Motor neuron (in vitro differentiated cells): Measurements from ENCODE around the gene TNKS2. TPM values are rescaled to one million over a fixed set of nuclear protein-coding genes. Genes with fewer than 3 reads are reported as not detected.
"Not testable (repeated sequence)": the region's sequence is repeated elsewhere in the genome, so short reads cannot be mapped to it uniquely, and the experiment has no call there.

Experiments
- ATAC-seq, 8 experiments: fragments of 200-7000 bp; cut with Tn5 transposase; replicated peaks in 6 of 8; 2 replicates each; pipeline ENCODE4 v1.8.0; 2021; ENCODE audit warnings: mild to moderate bottlenecking in 8 of 8, moderate library complexity in 8 of 8
- H3K27ac ChIP-seq, 2 donors: fragments of 250-450 bp; sonication (Bioruptor Pico); 2 replicates each; pipeline ENCODE4 v1.9.0; 2021; ENCODE audit warnings: antibody characterized with exemption in 2 of 2, mild to moderate bottlenecking in 2 of 2, moderate library complexity in 1 of 2
- H3K4me1 ChIP-seq, 2 donors: fragments of 250-450 bp; sonication (Bioruptor Pico); replicated peaks in 1 of 2; 2 replicates each; pipeline ENCODE4 v1.6.1; 2021; ENCODE audit warnings: antibody characterized with exemption in 2 of 2, mild to moderate bottlenecking in 2 of 2, moderate library complexity in 1 of 2
- H3K4me3 ChIP-seq, 5 donors: fragments of 250-450 bp; sonication (Bioruptor Pico); 2 replicates each; pipeline ENCODE4 v1.9.0; 2021; ENCODE audit warnings: antibody characterized with exemption in 5 of 5, mild to moderate bottlenecking in 5 of 5, moderate library complexity in 4 of 5
- WGBS, 10 experiments: fragments of 450-650 bp; shearing (Covaris generic); methylation state at CpG; one replicate each; pipeline ENCODE4 v1.0.0; 2022; 5-methylcytosine and 5-hydroxymethylcytosine counted together
- in situ Hi-C, 9 experiments: fragments of 400-800 bp; cut with MboI; loops; one replicate each; pipeline ENCODE4 v1.15.0; 2021; ENCODE audit warnings: low sequenced_read_pairs in 9 of 9, low pct_unique_long_range_greater_than_20kb in 2 of 9; ENCODE audit not compliant: unreplicated experiment in 9 of 9
- total RNA-seq, 8 experiments: library from RNA; unstranded; fragments of 300-600 nt; gene quantifications; 2 replicates each; pipeline versions ENCODE4 v1.2.3 to v1.2.4, GENCODE V29; 2022

Gene TNKS2
- total RNA-seq, 8 experiments from 2014 or later = 28.4 to 44.1 (median 34.2) TPM

DNA sequence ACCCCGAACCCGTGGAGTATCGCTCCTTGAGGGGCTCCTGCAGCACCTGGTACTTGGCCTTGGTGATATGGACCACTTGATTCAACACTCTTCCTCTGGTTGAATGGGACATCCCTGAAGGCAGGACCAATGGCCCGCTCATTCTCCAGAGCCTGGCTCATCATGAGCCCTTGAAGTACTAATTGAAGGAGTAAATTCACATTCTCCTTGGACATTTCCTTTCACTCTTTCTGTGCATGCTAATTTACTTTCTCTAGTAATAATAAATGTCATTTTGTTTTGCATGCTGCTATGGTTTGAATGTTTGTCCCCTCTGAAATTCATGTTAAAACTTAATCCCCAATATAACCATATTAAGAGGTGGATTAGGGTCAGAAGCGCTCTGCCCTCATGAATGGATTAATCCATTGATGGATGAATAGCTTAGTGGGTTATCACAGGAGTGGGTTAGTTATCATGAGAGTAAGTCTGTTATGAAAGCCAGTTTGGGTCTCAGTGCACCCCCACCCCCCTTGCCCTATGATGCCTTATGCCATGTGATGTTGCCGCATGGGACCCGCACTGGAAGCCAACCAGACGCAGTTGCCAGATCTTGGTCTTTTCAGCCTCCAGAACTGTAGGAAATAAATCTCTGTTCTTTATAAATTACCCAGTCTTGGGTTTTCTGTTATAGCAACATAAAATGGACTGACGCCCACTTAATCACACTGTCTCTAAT, 87.3 kb downstream of the TNKS2 start:
- Histone ChIP-seq H3K27ac (peak overlapping the region in 1 of 2 donors; percentile 88), H3K4me3 (no peak overlapping the region), H3K4me1 (peaks cover 29 to 35% of the 10 kb centered on the region in 2 donors)
- no peak for ATAC-seq
- whole genome bisulfite sequencing, 10 experiments = 89 to 100% (median 98%) methylated on average over 1 to 8 of the region's 9 CpGs; no CpG with 5 or more reads in 3 of the 10 experiments
- in situ Hi-C loops = loop anchor here in 1 of 9 experiments (25.0 kb wide), 1 partner anchor 473 kb away; the partner anchor contains the start of gene HECTD2

DNA sequence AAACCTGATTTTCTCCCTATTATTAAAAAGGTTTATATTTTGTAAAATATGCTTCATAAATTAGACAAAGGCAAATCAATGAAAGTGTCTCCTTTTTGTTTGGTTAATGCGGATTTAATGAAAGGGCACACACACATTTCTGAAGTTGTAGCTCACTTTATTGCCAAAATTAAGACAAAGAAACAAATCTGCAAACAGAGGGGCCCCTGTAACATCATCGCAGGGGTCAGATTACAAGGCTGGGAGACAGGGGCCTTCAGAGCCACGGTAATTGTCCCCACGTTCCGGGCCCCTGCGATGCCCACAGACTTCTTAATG, 88.7 kb downstream of the TNKS2 start:
- WGBS, 10 experiments = 5 to 100% (median 10%) methylated on average over 1 to 6 of the region's 6 CpGs; no CpG with 5 or more reads in 3 of the 10 experiments

DNA sequence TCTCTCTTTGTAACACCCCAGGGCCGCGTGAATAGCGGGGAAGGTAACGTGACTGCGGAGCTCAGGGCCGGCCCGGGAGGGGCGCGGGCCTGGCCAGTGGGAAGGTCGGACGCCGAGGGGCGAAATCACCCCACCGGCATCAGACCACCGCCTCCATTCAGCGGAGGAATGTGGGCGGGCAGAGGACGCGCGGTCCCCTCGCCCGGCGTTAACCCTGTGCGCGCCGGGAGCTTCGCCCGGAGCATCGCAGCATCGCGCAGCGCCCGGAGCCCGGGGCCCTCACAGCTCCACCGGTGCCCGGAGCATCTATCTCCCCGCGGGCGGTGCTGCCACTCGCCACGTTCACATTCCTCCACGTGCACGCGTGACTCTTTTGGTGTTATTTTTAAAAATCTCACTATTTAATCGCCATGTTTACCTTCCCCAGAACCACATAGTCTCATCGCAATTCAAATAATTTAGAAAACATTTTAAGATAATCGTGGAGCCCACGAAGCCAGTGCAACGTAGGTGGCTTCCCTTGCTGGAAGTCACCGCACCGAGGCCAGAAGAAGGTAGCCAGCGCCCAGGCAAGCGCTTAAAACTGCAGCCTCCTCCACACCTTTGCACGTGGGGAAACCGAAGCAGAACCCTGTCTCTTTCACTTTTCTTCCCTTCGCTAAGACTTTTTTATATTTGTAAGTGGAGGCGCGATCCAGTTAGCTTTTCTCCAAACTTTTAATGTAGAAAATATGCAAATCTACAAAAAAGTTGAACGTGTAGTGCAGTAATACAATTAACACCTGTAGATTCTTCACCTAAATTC, 89.2 kb downstream of the TNKS2 start:
- peak overlapping the region; percentile 21 to 39 (median 32) for H3K4me3 ChIP-seq
- in situ Hi-C loops = loop anchor here in 1 of 9 experiments (25.0 kb wide), 1 partner anchor 475 kb away; the partner anchor contains the start of gene HECTD2
- peak; percentile 67 to 94 (median 92) for ATAC-seq
- H3K27ac ChIP-seq = peak overlapping the region; percentile 10 to 33
- H3K4me1 ChIP-seq = peaks cover 35 to 40% of the 10 kb centered on the region in 2 donors
- 0 to 5% (median 2%) methylated on average over 4 to 33 of the region's 59 CpGs; no CpG with 5 or more reads in 1 of the 10 experiments for WGBS, 10 experiments

More for the DNA sequence above, 88.7 kb downstream of the TNKS2 start:
- ATAC-seq = no peak
- peak overlapping the region; percentile 7 to 16 for H3K27ac ChIP-seq
- in situ Hi-C loops = loop anchor here in 1 of 9 experiments (25.0 kb wide), 1 partner anchor 475 kb away; the partner anchor contains the start of gene HECTD2
- H3K4me1 ChIP-seq = peaks cover 33 to 39% of the 10 kb centered on the region in 2 donors
- peak overlapping the region in 4 of 5 donors; percentile 23 to 39 (median 34) for H3K4me3 ChIP-seq

DNA sequence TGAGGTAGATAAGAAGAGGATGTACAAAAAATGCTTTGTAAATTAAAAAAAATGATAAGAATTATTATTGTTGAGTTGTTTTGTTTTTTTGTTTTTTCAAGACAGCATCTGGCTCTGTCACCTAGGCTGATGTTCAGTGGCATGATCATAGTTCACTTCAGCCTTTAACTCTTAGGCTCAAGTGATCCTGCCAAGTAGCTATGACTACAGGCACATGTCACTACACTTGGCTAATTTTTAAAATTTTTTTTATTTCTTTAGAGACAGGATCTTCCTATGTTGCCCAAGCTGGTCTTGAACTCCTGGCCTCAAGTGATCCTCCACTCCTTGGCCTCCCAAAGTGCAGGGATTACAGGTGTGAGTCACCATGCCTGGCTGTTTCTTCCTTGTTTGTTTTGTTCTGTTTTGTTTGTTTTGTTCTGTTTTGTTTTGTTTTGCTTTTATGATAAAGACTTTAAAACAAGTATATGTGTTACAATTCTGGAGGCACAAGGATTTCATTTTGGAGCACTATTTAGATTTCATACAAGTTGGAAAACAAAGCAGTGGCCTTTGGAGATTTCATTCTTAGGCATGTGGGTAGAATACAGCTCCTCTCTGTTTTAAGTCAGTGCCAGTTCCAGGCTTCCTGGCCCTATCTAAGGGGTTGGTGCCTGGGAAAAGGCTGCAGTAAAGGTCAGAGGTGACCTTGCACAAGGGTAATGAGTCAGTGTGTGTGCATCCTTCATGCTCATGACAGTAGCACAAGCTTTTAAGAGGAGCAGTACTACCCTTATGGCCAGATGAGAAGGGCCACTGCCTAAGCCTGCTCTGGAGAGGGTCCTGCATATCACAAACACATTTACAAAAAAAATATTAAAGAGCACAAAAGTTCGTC, 93.1 kb downstream of the TNKS2 start:
- Histone ChIP-seq H3K27ac (no peak overlapping the region), H3K4me1 (peaks cover 15% of the 10 kb centered on the region in 2 donors), H3K4me3 (no peak overlapping the region)
- 40 to 100% (median 83%) methylated on average over 1 of the region's 1 CpG; no CpG with 5 or more reads in 5 of the 10 experiments for WGBS, 10 experiments
- in situ Hi-C loops = loop anchor here in 1 of 9 experiments (25.0 kb wide), 1 partner anchor 479 kb away; the partner anchor contains the start of gene HECTD2
- no peak for ATAC-seq

DNA sequence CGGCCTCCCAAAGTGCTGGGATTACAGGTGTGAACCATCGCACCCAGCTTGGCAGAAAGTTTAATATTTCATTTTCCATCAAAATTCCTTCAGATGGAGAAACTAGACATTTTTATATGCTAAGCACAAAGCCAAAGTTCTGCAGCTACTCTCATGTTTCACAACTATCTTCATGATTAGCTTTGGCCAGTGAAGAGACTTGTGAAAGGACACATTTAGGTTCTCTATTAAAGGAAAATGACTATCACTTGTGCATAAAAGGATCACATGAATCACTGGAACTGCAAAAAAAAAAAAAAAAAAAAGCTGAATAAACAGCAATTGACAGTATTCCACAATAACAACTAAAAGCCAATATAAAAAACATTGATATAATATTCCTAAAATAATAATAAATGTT, 94.8 kb downstream of the TNKS2 start:
- Histone ChIP-seq H3K27ac (no peak overlapping the region), H3K4me1 (peaks cover 7 to 8% of the 10 kb centered on the region in 2 donors), H3K4me3 (no peak overlapping the region)
- no peak for ATAC-seq
- WGBS, 10 experiments = 76 to 100% (median 93%) methylated on average over 1 to 2 of the region's 2 CpGs; no CpG with 5 or more reads in 4 of the 10 experiments
- in situ Hi-C loops = loop anchor here in 1 of 9 experiments (25.0 kb wide), 1 partner anchor 481 kb away; the partner anchor contains the start of gene HECTD2

DNA sequence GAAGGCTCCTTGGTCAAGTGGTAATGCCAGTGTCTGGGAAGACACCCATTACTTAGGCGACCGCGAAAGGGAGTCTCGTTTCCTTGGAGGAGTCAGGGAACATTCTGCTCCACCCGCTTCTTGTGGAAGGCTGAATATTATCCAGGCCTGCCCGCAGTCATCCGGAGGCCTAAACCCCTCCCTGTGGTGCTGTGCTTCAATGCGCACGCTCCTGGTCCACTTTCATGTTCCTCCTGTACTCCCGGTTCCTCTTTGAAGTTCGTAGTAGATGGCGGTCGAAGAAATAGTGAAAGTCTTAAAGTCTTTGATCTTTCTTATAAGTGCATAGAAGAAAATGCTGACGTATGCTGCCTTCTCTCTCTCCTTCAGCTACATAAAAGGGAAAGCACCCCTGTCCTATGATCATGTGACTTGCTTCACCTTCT, 96.0 kb downstream of the TNKS2 start:
- H3K4me3 ChIP-seq, H3K4me1 ChIP-seq, ATAC-seq, H3K27ac ChIP-seq: not testable (repeated sequence)
- in situ Hi-C loops = loop anchor here in 1 of 9 experiments (25.0 kb wide), 1 partner anchor 482 kb away; the partner anchor contains the start of gene HECTD2
- 78 to 100% (median 89%) methylated on average over 4 to 9 of the region's 14 CpGs; no CpG with 5 or more reads in 3 of the 10 experiments for WGBS, 10 experiments

DNA sequence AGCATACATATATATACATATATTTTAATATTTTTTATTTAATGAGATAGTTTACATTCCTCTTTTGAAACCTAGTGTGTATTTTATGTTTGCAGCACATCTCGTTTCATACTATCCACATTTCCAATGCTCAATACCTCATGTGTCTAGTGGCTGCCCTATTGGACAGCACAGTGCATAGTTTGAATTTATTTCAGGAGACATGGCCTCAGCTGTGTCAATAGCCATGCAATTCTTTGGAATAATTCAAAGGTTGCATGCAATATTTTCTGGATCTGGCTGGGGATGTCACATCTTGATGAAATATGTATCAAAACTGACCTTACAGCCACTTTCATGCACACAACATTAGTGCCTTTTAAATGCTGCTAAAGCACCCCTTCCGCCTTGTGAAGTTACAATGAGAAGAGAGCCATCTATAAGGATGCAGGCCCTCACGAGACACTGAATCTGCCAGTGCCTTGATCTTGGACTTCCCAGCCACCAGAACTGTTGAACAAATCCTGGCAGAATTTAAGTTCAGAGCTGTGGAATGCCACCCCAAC, 98.1 kb downstream of the TNKS2 start:
- Histone ChIP-seq H3K4me1 (peaks cover 7% of the 10 kb centered on the region in 2 donors), H3K4me3 (no peak overlapping the region), H3K27ac (no peak overlapping the region)
- 33 to 100% (median 70%) methylated on average over 1 to 3 of the region's 3 CpGs; no CpG with 5 or more reads in 4 of the 10 experiments for WGBS, 10 experiments
- in situ Hi-C loops = loop anchor here in 1 of 9 experiments (25.0 kb wide), 1 partner anchor 484 kb away; the partner anchor contains the start of gene HECTD2
- ATAC-seq = peak in 4 of 8 experiments; percentile 41 to 86 (median 60)

DNA sequence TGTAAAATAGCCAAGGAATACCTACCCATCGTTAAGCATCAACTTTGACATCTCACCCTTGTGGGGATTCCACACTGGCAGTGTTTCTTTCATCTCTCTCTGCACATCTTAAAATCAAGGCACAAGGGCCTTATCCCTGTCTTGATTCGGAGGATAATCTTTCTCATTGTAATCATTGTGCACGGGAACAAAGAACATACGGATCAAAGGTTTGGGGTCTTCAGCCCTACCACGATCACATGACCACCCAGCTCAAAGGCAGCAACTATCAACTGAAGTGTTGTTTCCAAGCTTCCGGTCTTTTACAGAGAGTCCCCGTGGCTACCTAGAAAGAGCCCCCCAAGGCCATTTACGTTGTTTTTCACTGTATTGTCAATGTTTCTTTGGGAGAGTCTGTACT, 99.2 kb downstream of the TNKS2 start:
- in situ Hi-C loops = loop anchor here in 1 of 9 experiments (25.0 kb wide), 1 partner anchor 485 kb away; the partner anchor contains the start of gene HECTD2
- Histone ChIP-seq H3K4me3 (no peak overlapping the region), H3K4me1 (peaks cover 2 to 5% of the 10 kb centered on the region in 2 donors), H3K27ac (no peak overlapping the region)
- WGBS, 10 experiments = 0 to 80% (median 28%) methylated on average over 1 to 6 of the region's 8 CpGs
- no peak for ATAC-seq

DNA sequence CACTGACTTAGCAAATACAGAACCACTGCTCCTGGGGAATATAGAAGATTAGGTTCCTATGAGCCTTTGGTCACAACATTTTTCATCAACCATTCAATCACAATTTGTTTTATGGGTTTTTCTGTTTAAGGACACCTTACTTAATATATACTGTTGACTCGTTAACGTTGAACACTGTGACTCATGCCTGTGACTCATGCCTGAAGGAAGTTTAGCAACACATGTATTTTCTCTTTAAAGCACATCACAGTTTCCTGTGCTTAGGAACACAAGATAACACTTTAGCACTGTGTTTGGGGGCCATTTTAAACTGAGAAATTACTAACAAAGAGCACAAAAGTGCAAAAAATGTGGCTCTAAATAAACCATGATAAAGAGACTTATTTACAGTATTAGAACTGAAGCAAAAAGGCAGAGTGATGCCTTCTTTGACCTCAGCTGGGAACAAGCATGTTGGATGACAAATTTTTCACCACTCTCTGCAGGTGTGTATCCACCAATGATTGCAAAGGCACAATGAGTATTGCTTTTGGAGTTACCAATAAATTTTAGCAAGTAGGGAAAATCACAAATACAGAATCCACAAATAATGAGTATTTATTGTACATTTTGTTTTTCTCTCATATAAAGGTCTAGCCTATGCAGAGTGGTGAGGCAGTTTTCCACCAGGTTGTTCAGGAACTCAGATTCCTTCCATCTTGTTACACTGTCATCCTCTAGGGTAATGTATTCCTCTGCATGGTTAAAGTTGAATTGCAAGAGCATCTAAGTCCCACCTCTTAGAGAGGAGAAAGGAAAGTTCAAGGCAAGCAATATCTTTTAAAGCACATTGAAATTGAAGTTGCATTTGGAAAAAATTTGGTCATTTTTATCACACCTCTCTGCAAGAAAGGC, 103.8 kb downstream of the TNKS2 start:
- no peak overlapping the region for H3K27ac ChIP-seq
- ATAC-seq = peak; percentile 54 to 99 (median 94)
- WGBS, 10 experiments = 0 to 43% (median 0%) methylated on average over 2 of the region's 2 CpGs; no CpG with 5 or more reads in 2 of the 10 experiments
- no peak overlapping the region for H3K4me3 ChIP-seq
- in situ Hi-C loops = loop anchor here in 1 of 9 experiments (10.0 kb wide), 1 partner anchor 147 kb away; no protein-coding TSS in a partner anchor
- H3K4me1 ChIP-seq = peaks cover 0 to 5% of the 10 kb centered on the region in 2 donors

DNA sequence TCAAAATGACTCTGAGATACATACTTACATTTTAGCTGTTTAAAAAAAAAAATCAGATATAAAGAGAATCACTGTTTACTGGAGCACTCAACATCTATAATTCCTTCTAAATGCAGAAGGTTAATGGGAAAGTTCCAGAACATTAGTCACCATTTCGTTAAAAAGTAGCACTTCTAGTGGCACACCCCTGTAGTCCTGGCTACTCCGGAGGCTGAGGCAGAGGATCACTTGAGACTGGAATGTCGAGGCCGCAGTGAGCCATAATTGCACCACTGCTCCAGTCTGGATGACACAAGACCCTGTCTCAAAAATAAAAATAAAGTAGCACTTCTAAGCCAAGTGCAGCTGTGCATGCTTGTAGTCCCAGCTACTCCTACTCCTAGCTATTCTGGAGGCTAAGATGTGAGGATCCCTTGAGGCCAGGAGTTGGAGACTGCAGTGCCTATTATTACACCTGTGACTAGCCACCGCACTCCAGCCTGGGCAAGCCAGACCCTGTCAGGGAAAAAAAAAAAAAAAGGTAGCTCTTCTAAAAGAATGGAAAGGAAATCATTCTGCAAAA, 108.9 kb downstream of the TNKS2 start:
- no peak for ATAC-seq
- WGBS, 10 experiments = 0 to 100% (median 63%) methylated on average over 1 to 4 of the region's 5 CpGs; no CpG with 5 or more reads in 2 of the 10 experiments
- peaks cover 0 to under 1% of the 10 kb centered on the region in 2 donors for H3K4me1 ChIP-seq
- H3K4me3 ChIP-seq = peak overlapping the region; percentile 67 to 98 (median 79)
- in situ Hi-C loops = loop anchor here in 1 of 9 experiments (10.0 kb wide), 1 partner anchor 152 kb away; no protein-coding TSS in a partner anchor
- H3K27ac ChIP-seq = no peak overlapping the region
